Measurements from ENCODE around the gene PIWIL4. TPM values are rescaled to one million over a fixed set of nuclear protein-coding genes. Genes with fewer than 3 reads are reported as not detected.

PIWIL4 gene
- polyA plus RNA-seq (2012; rRNA removed): 1.7 and 2.0 TPM in 2 replicates
- polyA plus RNA-seq (2012; cell fraction: cytosol; rRNA removed): 1.6 TPM in 2 replicates
- polyA plus RNA-seq (2012; cell fraction: nucleus; rRNA removed): 5.2 and 10.0 TPM in 2 replicates

- H4K20me1 ChIP-seq (ENCODE audit: insufficient read depth): no peaks in the 10 kb centered on the region
- WGBS (ENCODE audit: low lambda C conversion rate): 94% methylated on average over 23 of the region's 25 CpGs
- no peaks in the 10 kb centered on the region for H3K9me3 ChIP-seq
- no peak within 1 kb of the TSS for H2AFZ ChIP-seq (ENCODE audit: low read depth)
- H3K27me3 ChIP-seq (ENCODE audit: insufficient read depth): no peaks in the 10 kb centered on the region
- H3K9me2 ChIP-seq: no peaks in the 10 kb centered on the region
- peaks cover 4% of the 10 kb centered on the region for H3F3A ChIP-seq (replicated peaks; ENCODE audit: insufficient read depth)
- H3K4me1 ChIP-seq (ENCODE audit: control insufficient read depth in 1 of 2, insufficient read depth in 2 of 2, low read depth in 1 of 2, low read length in 1 of 2): peaks cover 0 to 12% of the 10 kb centered on the region in 2 experiments; a peak in 3 of 4 replicates
- H3K36me3 ChIP-seq (replicated peaks in 1 of 2; ENCODE audit: control insufficient read depth in 1 of 2, insufficient read depth in 2 of 2, low read length in 1 of 2): no peaks in the 10 kb centered on the region
- no peak within 1 kb of the TSS for H3K27ac ChIP-seq (ENCODE audit: low read depth in 2 of 2, low read length in 1 of 2)
- POLR2A ChIA-PET: no interaction called here
- H3K79me2 ChIP-seq (ENCODE audit: insufficient read depth): no peaks in the 10 kb centered on the region
- no peak for TF ChIP-seq FOSL2 (IDR thresholded peaks at IDR 0.05; ENCODE audit: borderline replicate concordance, low read depth)
- TF ChIP-seq USF2 (IDR thresholded peaks at IDR 0.05; ENCODE audit: borderline replicate concordance, low read depth, low read length): no peak
- TF ChIP-seq RFX5 (IDR thresholded peaks at IDR 0.05; ENCODE audit: low read length): no peak
- TF ChIP-seq MAX (IDR thresholded peaks at IDR 0.05; ENCODE audit: low read depth): no peak
- TF ChIP-seq MEF2A (IDR thresholded peaks at IDR 0.05; ENCODE audit: borderline replicate concordance, low read depth): no peak
- no peak for TF ChIP-seq RCOR1 (IDR thresholded peaks at IDR 0.05; ENCODE audit: low read length)
- TF ChIP-seq MXI1 (IDR thresholded peaks at IDR 0.05; ENCODE audit: low read depth, low read length): no peak
- no peak for TF ChIP-seq RAD21 (IDR thresholded peaks at IDR 0.05; ENCODE audit: low read length)
- no peak for TF ChIP-seq SMC3 (IDR thresholded peaks at IDR 0.05; ENCODE audit: low read depth, low read length)
- no peak for TF ChIP-seq NFIC (IDR thresholded peaks at IDR 0.05; ENCODE audit: borderline replicate concordance)
- TF ChIP-seq PBX3 (IDR thresholded peaks at IDR 0.05): no peak
- TF ChIP-seq TCF12 (IDR thresholded peaks at IDR 0.05): no peak
- no peak for TF ChIP-seq FOXJ3 (CRISPR knock-in tag; IDR thresholded peaks at IDR 0.05)
- TF ChIP-seq FOXM1 (IDR thresholded peaks at IDR 0.05; ENCODE audit: low read depth): no peak
- no peak for TF ChIP-seq YY1 (IDR thresholded peaks at IDR 0.05; ENCODE audit: low read depth)
- no peak within 1 kb of the TSS for H3K4me3 ChIP-seq (ENCODE audit: low read depth in 2 of 2, low read length in 1 of 2)
- no peak for DNase-seq
- H3K4me2 ChIP-seq: no peak within 1 kb of the TSS
- no peak within 1 kb of the TSS for H3K9ac ChIP-seq
- CTCF ChIA-PET: no interaction called here
Observed at GRCh38 chr11:94567181-94567670, at the start of gene PIWIL4. TSS of gene PIWIL4 (plus strand) at chr11:94567368. CDS start at chr11:94567519, 151 bp downstream.

- Histone ChIP-seq H3F3A (replicated peaks; ENCODE audit: insufficient read depth) (no peaks in the 10 kb centered on the region), H3K27ac (ENCODE audit: low read depth in 2 of 2, low read length in 1 of 2) (no peak overlapping the region), H4K20me1 (ENCODE audit: insufficient read depth) (no peaks in the 10 kb centered on the region), H3K27me3 (ENCODE audit: insufficient read depth) (no peaks in the 10 kb centered on the region), H3K4me3 (ENCODE audit: low read depth in 2 of 2, low read length in 1 of 2) (no peak overlapping the region; a peak in 1 of 4 replicates), H2AFZ (ENCODE audit: low read depth) (no peak overlapping the region), H3K9ac (no peak overlapping the region), H3K79me2 (ENCODE audit: insufficient read depth) (no peaks in the 10 kb centered on the region), H3K4me1 (ENCODE audit: control insufficient read depth in 1 of 2, insufficient read depth in 2 of 2, low read depth in 1 of 2, low read length in 1 of 2) (no peaks in the 10 kb centered on the region), H3K36me3 (replicated peaks in 1 of 2; ENCODE audit: control insufficient read depth in 1 of 2, insufficient read depth in 2 of 2, low read length in 1 of 2) (no peaks in the 10 kb centered on the region), H3K9me3 (no peaks in the 10 kb centered on the region), H3K4me2 (no peak overlapping the region), H3K9me2 (no peaks in the 10 kb centered on the region)
- no peak for DNase-seq
- POLR2A ChIA-PET: no interaction called here
- CTCF ChIA-PET: interaction anchor here (0.6 to 1.4 kb wide), 5 partner anchors 23 to 867 kb away, joined by 3 to 4 read pairs (median 3); no protein-coding TSS in a partner anchor
- WGBS (ENCODE audit: low lambda C conversion rate): 53% methylated on average over 4 of the region's 4 CpGs
- TF ChIP-seq EP300 (IDR thresholded peaks at IDR 0.05; ENCODE audit: borderline replicate concordance in 1 of 2, low read depth in 1 of 2, low read length in 1 of 2) (no peak), NFIC (IDR thresholded peaks at IDR 0.05; ENCODE audit: borderline replicate concordance) (no peak), TAF1 (IDR thresholded peaks at IDR 0.05; ENCODE audit: borderline replicate concordance, low read depth, low read length) (no peak), POLR2AphosphoS5 (IDR thresholded peaks at IDR 0.05; ENCODE audit: low read depth, low read length) (no peak), CTCF (IDR thresholded peaks at IDR 0.05) (no peak)
Observed at GRCh38 chr11:94518300-94518699, 48.9 kb upstream of the PIWIL4 start.

Measured in SK-N-SH (cell line).